ENCODE measurements around the gene HEATR5A.

The HEATR5A gene

DNA sequence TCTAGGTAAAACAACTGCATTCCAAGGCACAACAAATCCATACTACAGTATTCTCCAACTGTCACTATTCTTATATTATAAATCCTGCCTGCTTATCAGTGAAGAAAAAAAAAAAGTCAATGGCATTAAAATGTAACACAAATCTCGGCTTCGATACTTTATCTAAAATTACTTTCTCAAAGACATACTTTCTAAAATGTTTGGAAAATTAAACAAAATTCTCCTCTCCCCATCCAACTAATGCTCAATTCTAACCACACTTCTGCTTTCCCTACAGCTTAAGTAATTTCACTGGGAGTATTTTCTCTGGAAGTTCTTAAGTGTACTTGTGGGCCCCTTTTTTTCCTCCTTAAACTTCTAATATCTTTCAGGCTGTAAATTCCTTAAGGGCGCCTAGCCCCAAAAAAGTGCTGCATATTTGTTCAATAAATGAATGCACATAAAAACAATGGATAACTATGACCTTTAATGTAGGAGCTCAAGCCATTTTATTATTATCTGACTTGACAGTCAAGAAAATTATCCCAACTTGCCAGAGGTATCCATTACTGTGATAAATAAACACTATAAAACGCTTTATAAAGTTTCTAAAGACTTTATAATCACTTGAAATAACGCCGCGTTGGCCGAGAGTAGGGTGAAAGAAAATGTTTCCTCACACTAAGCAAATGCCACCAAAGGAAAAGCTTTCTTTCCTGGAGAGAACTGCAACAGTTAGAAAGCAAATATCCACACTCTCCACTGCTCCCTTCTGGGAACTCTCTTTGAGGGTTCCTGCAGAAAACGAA lies 977 bp downstream of the HEATR5A start:
- TF ChIP-seq Cebpa-rat (IDR thresholded peaks at IDR 0.05) = no peak
- peak overlapping the region; percentile 74 to 99 (median 94) for H3K4me3 ChIP-seq
- H3K9ac ChIP-seq = peak overlapping the region; percentile 75 to 94 (median 87)
- peak overlapping the region; percentile 55 to 82 (median 73); a peak in 21 of 22 replicates for H3K27ac ChIP-seq
- no peaks in the 10 kb centered on the region for H3K9me3 ChIP-seq (replicated peaks in 1 of 11)
- peaks cover 6 to 22% (median 13%) of the 10 kb centered on the region in 10 experiments; a peak in 16 of 20 replicates for H3K4me1 ChIP-seq
- peaks cover 0 to 12% (median 0%) of the 10 kb centered on the region in 11 experiments; a peak in 2 of 22 replicates for H3K36me3 ChIP-seq
- peaks cover 0 to 46% (median 5%) of the 10 kb centered on the region in 11 experiments; a peak in 8 of 22 replicates for H4K20me1 ChIP-seq
- peaks cover 0 to 21% (median 12%) of the 10 kb centered on the region in 11 experiments; a peak in 9 of 22 replicates for H3K27me3 ChIP-seq
- H3K4me2 ChIP-seq = peak overlapping the region; percentile 75 to 99 (median 91)

DNA sequence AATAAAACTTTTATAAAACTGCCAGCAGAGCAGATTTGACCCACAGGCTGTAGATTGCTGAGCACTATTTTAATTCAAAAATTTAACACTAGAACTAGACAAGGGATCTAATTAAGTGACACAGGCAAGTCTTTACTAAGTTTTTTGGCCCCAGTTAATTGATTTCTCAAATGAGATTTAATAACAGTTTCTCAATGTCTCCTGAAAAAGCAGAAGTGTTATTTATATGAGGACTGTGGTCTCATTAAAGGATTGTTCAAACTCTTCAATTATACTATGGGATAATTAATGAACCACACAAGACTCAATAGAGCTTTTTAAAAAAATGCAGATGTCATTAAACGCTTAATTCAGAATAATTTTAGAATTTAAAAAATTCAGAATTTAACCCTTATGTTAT lies 1.9 kb downstream of the HEATR5A start:
- no peak for TF ChIP-seq Cebpa-rat (IDR thresholded peaks at IDR 0.05)
- Histone ChIP-seq H3K9ac (no peak overlapping the region), H3K27ac (no peak overlapping the region), H3K4me3 (no peak overlapping the region), H4K20me1 (peaks cover 0 to 55% (median 5%) of the 10 kb centered on the region in 11 experiments; a peak in 8 of 22 replicates), H3K4me1 (peaks cover 6 to 22% (median 13%) of the 10 kb centered on the region in 10 experiments; a peak in 16 of 20 replicates), H3K4me2 (peak overlapping the region in 5 of 11 experiments; percentile 1 to 91 (median 30); a peak in 4 of 22 replicates), H3K9me3 (replicated peaks in 1 of 11) (no peaks in the 10 kb centered on the region), H3K27me3 (peaks cover 0 to 21% (median 12%) of the 10 kb centered on the region in 11 experiments; a peak in 9 of 22 replicates), H3K36me3 (peaks cover 0 to 12% (median 0%) of the 10 kb centered on the region in 11 experiments; a peak in 2 of 22 replicates)

DNA sequence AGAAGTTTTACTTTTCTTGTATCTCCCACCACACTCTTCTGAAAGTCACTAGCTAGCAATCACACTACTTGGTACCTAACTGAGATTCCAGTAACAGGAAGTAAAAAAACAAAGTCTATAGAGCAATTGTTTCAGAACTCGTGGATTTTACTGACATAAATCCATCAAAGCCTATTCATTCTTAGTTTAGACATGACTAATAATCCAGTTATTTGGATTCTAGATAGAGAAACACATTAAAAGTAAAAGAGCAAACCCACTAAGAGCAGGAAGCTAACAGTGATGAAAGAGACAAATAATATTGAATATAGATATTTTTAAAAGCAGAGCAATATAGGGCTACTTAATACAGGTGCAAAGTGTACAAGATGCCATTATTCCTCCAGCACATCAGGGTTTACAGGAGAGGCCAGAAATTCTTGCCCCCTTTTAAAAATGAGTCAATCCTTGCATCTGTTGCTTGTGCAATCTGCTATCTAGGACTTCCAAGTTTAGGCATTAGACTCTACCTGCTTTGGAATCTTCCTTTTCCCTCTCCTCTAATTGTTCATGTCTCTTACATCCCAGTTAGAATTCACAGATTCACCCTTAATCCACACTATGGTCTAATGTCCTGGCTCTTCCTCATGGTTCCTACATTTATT lies 6.0 kb downstream of the HEATR5A start:
- no peak for TF ChIP-seq Cebpa-rat (IDR thresholded peaks at IDR 0.05)
- Histone ChIP-seq H3K9me3 (replicated peaks in 1 of 11) (no peaks in the 10 kb centered on the region; a peak in 1 of 22 replicates), H3K4me1 (peaks cover 8 to 37% (median 14%) of the 10 kb centered on the region in 10 experiments; a peak in 18 of 20 replicates), H4K20me1 (peaks cover 0 to 85% (median 5%) of the 10 kb centered on the region in 11 experiments; a peak in 8 of 22 replicates), H3K27me3 (peaks cover 0 to 12% (median 5%) of the 10 kb centered on the region in 11 experiments; a peak in 9 of 22 replicates), H3K27ac (no peak overlapping the region), H3K4me2 (no peak overlapping the region), H3K36me3 (peaks cover 0 to 12% (median 0%) of the 10 kb centered on the region in 11 experiments; a peak in 2 of 22 replicates), H3K9ac (no peak overlapping the region), H3K4me3 (no peak overlapping the region)

DNA sequence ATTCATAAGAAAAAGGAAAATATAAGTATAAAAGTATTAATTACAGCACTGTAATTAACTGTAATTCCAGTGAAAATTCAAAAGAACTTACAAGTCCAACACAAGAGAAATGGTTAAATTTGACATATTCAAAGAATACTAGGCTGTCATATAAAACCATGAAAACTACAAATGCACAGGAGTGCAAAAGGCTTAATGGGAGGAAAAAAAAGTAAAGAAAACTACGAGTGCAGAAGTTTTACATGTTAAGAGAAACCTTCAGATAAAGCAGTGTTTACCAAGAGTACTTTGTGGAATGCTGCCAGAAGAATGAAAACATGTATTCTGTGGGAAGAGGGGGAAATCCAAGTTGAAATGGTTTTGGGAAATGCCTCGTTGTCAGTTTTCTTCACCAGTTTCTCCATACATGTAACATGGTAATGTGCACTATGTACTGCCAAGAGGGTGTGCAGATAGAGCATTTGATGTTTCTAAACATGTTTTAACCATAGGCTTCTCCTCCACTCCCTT lies 9.1 kb downstream of the HEATR5A start:
- H3K9ac ChIP-seq = no peak overlapping the region
- H4K20me1 ChIP-seq = peaks cover 0 to 67% (median 0%) of the 10 kb centered on the region in 11 experiments; a peak in 5 of 22 replicates
- H3K36me3 ChIP-seq = 0 out of 22 replicates have a peak, but pooled peaks cover 0 to 11% (median 0%) of the 10 kb centered on the region in 11 experiments
- TF ChIP-seq Cebpa-rat (IDR thresholded peaks at IDR 0.05) = no peak
- no peaks in the 10 kb centered on the region; a peak in 1 of 22 replicates for H3K9me3 ChIP-seq (replicated peaks in 1 of 11)
- no peaks in the 10 kb centered on the region for H3K27me3 ChIP-seq
- no peak overlapping the region for H3K4me3 ChIP-seq
- peak overlapping the region in 2 of 11 experiments; percentile 34 to 41; a peak in 5 of 22 replicates for H3K4me2 ChIP-seq
- H3K4me1 ChIP-seq = peaks cover 7 to 27% (median 10%) of the 10 kb centered on the region in 10 experiments; a peak in 15 of 20 replicates
- peak overlapping the region in 1 of 11 experiments; percentile 24; a peak in 1 of 22 replicates for H3K27ac ChIP-seq

DNA sequence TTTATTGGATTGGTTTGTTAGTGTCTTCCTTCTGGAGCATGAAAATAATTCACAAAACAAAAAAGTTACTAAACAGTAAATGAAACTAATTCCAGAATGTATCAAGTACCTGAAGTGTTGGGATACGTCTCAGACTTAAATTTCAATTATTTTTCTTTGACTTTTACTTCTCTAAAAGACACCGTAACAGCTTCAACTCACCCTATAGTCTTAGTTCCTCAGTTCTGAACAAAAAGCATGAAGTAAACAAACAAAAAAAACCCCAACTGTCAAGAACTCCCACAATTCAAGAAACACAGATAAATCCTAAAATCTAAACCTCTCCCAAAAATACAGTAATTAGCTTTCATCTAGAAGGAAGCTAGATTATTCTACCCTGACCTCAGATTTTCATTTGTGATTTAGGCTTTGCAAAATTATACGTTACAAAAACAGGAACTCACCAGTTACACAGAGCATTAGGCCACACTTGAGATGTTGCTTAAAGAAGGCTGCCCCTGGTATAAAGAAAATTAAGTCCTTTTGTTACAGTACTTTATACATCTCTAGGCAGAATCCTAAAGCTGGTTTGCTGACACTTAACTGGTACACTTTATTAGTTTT lies 10.2 kb downstream of the HEATR5A start:
- Histone ChIP-seq H3K9ac (peak overlapping the region in 8 of 11 experiments; percentile 29 to 72 (median 60); a peak in 12 of 22 replicates), H3K27ac (peak overlapping the region; percentile 39 to 79 (median 61); a peak in 20 of 22 replicates), H3K27me3 (no peaks in the 10 kb centered on the region), H3K4me3 (peak overlapping the region in 2 of 10 experiments; percentile 3 to 25; a peak in 1 of 20 replicates), H3K4me1 (peaks cover 7 to 27% (median 10%) of the 10 kb centered on the region in 10 experiments; a peak in 15 of 20 replicates), H3K36me3 (0 out of 22 replicates have a peak, but pooled peaks cover 0 to 7% (median 0%) of the 10 kb centered on the region in 11 experiments), H3K4me2 (peak overlapping the region; percentile 1 to 71 (median 37); a peak in 15 of 22 replicates), H4K20me1 (peaks cover 0 to 67% (median 0%) of the 10 kb centered on the region in 11 experiments; a peak in 5 of 22 replicates), H3K9me3 (replicated peaks in 1 of 11) (no peaks in the 10 kb centered on the region; a peak in 1 of 22 replicates)
- TF ChIP-seq Cebpa-rat (IDR thresholded peaks at IDR 0.05) = peak in 1 of 11 experiments; percentile 45; a peak in 1 of 22 replicates

DNA sequence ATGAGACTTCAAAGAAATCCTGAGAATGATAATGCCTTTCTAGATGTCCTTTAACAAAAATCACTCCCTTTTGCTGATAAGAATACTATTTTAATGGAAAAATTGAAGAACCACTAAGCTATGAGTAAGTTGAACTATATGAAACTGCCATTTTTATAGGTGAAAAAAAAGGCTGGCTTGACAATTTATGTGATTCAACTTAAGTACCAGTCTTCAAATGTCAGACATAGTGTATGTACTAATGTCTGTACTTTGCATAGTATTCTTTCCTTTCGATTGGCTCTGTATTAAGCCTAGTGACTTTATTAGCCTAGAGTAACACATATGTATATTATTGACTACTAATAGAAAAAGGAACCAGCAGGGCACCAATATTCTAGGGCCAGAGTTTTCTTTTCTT lies 11.9 kb downstream of the HEATR5A start:
- H3K4me2 ChIP-seq = no peak overlapping the region

DNA sequence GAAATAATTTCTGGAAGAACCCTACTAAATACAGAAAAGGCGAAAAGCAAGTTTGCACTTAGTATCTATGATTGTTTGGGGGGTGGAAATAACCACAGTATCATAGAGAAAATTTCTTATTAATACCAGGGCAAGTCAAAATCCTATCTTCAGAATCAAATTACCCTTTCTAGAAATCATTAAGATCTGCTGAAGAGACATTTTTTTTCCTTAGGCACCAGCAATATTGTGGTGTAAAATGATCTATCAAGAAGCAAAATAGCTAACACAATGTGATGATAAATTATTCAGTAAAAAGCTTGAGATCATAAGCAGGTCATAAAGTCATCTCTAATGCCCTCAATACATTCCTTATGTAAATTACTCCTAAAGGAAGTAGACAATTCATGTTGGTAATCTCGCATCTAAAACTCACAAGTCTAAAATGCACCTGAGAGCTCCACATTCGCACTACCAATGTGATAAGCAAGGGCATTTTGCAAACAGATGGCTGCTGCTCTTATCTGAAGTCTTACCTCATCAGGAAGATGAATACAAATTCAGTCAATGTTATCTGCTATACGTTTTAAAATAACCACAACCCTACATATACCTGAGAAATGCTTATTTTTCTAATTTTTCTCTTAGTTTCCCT lies 14.6 kb downstream of the HEATR5A start:
- Histone ChIP-seq H3K36me3 (peaks cover 0 to 40% (median 0%) of the 10 kb centered on the region in 11 experiments; a peak in 8 of 22 replicates), H3K27me3 (no peaks in the 10 kb centered on the region), H3K4me1 (peaks cover 7 to 16% (median 10%) of the 10 kb centered on the region in 10 experiments; a peak in 15 of 20 replicates), H3K9ac (no peak overlapping the region), H3K9me3 (replicated peaks in 1 of 11) (no peaks in the 10 kb centered on the region; a peak in 1 of 22 replicates), H3K4me2 (no peak overlapping the region), H3K27ac (no peak overlapping the region), H3K4me3 (no peak overlapping the region), H4K20me1 (peaks cover 0 to 56% (median 0%) of the 10 kb centered on the region in 11 experiments; a peak in 4 of 22 replicates)
- no peak for TF ChIP-seq Cebpa-rat (IDR thresholded peaks at IDR 0.05)

More for the DNA sequence above, 11.9 kb downstream of the HEATR5A start:
- TF ChIP-seq Cebpa-rat (IDR thresholded peaks at IDR 0.05) = no peak
- Histone ChIP-seq H3K9ac (no peak overlapping the region), H3K27me3 (no peaks in the 10 kb centered on the region), H3K9me3 (replicated peaks in 1 of 11) (no peaks in the 10 kb centered on the region; a peak in 1 of 22 replicates), H3K4me1 (peaks cover 7 to 27% (median 10%) of the 10 kb centered on the region in 10 experiments; a peak in 15 of 20 replicates), H3K27ac (no peak overlapping the region), H3K4me3 (no peak overlapping the region), H4K20me1 (peaks cover 0 to 67% (median 0%) of the 10 kb centered on the region in 11 experiments; a peak in 5 of 22 replicates), H3K36me3 (0 out of 22 replicates have a peak, but pooled peaks cover 0 to 13% (median 0%) of the 10 kb centered on the region in 11 experiments)

Data from BLaER1 treated with 17β-estradiol and CSF1 and Interleukin-3, amounts not matched to agents 10 nM and 100 nM (cell line).